Choroid plexus epithelial cell (primary cell): Measurements from ENCODE around the gene FKBP2.

Source experiments
- DNase-seq: peaks from one replicate; pipeline ENCODE4 v3.0.0-alpha.2; 2010; ENCODE audit warnings: low read depth
- H3K4me3 ChIP-seq: 2 replicates; pipeline ENCODE4 v1.5.1; 2011; ENCODE audit warnings: low read depth, mild to moderate bottlenecking, control low read depth, low read length, moderate library complexity
- TF ChIP-seq, protein P1 (sequence below): conservative IDR thresholded peaks from 2 replicates; pipeline ENCODE4 v1.5.1; 2011; ENCODE audit warnings: low read depth, mild to moderate bottlenecking, control low read depth, inconsistent platforms, low read length, moderate library complexity

FKBP2 gene

DNA sequence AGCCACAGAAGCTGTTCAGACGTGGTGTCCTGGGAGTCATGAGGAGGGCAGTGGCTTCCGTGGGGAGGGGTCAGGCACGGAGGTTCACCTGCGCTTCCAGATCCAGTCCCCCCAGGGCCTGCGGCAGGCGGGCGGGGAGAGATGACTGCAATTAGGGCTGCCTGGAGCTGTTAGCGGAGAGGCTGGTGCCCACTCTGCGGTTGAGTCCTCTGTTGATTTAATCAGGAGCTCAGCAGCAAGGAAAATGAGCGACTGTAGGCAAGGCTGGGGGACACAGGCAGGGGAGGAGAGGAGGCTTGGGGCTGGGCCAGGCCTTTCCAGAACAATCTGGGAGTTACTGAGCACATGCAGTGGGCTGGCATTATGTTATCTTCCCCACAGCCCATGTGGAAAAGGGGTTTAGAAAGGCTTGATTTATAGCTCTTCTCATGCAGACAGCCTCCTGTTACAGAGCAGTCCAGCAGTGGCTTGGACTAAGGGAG is 23.5 kb downstream of the FKBP2 start:
- DNase-seq: no peak
- H3K4me3 ChIP-seq: no peak overlapping the region
- TF ChIP-seq, protein P1, sequence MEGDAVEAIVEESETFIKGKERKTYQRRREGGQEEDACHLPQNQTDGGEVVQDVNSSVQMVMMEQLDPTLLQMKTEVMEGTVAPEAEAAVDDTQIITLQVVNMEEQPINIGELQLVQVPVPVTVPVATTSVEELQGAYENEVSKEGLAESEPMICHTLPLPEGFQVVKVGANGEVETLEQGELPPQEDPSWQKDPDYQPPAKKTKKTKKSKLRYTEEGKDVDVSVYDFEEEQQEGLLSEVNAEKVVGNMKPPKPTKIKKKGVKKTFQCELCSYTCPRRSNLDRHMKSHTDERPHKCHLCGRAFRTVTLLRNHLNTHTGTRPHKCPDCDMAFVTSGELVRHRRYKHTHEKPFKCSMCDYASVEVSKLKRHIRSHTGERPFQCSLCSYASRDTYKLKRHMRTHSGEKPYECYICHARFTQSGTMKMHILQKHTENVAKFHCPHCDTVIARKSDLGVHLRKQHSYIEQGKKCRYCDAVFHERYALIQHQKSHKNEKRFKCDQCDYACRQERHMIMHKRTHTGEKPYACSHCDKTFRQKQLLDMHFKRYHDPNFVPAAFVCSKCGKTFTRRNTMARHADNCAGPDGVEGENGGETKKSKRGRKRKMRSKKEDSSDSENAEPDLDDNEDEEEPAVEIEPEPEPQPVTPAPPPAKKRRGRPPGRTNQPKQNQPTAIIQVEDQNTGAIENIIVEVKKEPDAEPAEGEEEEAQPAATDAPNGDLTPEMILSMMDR: no peak

DNA sequence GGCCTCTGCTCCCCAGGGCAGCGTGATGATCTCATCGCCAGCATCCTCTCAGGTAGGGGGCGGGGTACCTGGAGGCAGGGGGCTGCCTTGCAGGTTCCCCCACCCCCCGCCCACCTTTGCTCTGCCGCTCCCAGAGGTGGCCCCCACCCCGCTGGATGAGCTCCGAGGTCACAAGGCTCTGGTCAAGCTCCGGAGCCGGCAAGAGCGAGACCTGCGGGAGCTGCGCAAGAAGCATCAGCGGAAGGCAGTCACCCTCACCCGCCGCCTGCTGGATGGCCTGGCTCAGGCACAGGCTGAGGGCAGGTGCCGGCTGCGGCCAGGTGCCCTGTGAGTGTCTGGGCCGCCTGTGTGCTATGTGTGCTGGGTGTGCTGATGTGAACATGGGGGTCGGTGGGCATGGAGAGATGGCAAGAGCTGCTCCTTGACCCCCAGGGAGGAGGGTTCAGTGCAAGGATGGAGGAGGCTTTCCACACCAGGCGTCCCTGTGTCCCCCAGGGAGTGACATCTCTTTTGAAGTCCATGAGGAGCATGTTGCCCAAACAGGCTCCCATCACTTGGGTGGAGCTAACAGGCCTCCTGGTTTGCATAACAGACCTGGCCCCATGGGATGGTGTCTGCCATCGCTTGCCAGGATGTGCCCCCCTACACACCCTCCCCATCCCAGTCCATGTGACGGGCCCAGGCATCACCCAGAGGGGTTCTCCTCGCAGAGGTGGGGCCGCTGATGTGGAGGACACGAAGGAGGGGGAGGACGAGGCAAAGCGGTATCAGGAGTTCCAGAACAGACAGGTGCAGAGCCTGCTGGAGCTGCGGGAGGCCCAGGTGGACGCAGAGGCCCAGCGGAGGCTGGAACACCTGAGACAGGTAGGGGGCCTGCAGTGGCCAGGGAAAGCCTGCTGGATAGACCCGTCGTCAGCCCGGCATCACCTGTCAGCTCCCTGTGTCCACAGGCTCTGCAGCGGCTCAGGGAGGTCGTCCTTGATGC is 24.6 kb downstream of the FKBP2 start:
- no peak for DNase-seq
- H3K4me3 ChIP-seq: no peak overlapping the region
- TF ChIP-seq, protein P1: no peak

DNA sequence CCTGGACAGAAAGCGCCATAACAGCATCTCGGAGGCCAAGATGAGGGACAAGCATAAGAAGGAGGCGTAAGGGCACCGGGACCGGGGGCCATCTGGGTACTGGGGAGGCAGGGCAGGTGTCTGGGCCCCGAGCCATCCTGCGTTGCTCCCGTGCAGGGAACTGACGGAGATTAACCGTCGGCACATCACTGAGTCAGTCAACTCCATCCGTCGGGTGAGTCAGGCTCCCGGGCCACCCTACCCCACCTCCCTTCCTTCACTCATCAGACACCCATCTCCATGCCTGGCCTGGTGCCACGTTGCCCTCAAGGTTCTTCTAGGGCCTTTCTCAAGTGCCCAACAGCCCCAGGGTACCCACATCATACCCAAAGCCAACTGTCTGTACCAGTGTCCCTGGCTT is 25.4 kb downstream of the FKBP2 start:
- no peak for DNase-seq
- TF ChIP-seq, protein P1: no peak
- no peak overlapping the region for H3K4me3 ChIP-seq

DNA sequence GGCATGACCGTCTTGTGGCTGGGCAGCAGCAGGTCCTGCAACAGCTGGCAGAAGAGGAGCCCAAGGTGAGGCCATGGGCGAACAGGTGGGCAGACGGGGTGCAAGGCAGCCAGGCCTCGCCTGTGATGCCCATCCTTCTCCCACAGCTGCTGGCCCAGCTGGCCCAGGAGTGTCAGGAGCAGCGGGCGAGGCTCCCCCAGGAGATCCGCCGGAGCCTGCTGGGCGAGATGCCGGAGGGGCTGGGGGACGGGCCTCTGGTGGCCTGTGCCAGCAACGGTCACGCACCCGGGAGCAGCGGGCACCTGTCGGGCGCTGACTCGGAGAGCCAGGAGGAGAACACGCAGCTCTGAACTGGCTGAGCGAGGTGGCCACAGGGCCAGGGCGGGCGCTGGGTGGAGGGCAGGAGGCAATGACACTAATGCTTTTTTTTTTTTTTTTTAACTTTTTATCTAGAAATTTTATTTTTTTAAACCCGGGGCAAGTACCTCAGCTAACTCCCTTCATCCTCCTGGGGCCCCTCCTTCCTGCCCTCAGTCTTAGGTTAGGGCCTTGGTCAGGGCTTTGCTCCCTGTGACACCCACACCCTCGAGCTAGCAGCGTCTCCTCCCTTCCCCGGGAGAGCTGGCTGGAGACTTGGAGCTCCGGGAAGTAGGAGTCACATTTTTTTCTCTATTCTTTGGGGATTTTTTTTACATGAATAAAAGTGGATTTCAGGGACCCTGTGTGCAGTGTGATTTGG is 26.5 kb downstream of the FKBP2 start:
- TF ChIP-seq, protein P1: no peak
- H3K4me3 ChIP-seq: no peak overlapping the region
- no peak for DNase-seq

DNA sequence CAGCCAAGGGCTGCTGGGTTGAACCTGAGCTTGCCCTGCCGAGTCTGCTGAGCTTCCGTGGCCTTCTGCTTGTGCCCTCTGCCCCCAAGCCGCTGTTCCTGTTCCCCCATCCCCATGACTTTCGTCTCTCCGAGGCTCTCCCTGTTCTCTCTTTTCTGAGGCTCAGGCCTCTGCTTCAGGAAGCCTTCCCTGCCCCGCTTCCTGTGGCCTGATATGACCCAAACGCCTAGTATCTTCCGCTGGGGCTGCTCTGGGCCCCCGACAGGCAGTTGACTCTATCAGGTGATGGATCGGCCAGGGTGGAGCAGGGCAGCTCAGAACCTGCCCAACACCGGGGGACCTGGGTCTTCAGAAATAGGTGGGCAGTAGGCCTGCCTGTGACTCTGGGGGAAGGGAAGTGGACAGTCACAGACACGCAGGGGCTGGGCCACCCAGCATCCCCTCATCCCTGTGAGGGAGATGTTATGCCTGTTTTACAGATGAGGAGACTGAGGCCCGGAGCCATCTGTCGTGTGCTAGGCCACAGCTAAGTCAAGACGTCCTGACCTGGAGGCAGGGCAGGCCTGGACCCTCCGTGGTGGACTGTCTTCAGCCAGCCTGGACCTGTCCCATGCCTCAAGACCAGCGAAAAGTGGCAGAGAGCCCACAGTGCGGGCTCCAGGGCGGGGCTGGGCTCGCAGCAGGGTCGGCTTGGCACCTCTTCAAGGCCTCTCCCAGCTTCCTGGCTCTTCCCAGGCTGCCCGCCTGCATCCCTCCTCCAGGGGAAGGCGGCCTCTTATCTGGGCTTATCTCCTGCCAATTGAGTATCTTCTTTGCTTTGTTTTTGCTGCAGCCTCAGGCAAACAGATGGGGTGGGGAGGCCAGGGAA is 27.4 kb downstream of the FKBP2 start:
- TF ChIP-seq, protein P1: no peak
- peak overlapping the region; percentile 70 for H3K4me3 ChIP-seq
- no peak for DNase-seq

DNA sequence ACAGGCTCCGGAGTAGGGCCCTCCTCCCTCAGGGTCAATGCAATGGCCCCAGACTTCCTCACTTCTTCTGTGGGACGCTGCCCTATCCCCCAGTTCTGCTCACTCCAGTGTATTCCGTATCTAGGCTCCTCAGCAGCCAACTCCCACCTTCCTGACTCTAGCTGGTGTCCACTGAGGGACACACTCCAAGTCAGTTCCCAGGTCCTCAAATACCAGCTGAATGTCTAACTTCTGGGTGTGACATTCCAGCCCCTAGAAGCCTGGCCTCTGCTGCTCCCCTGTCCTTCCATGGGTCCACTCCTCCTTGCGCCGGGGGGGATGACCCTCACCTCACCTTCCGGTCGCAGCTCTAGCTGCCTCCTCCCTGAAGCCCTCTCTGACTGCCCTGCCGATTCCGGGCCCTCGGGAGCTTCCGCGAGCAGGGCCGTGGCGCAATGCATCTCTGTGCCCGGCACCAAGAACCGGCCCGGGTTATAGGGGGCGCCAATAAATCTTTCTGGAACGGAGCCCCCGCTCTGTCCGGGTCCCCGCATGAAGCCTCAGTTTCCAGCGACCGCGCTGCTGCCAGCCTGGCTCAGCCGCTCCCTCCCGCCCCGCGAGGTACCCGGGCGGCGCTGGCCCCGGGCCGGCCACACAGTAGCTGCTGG is 28.1 kb downstream of the FKBP2 start:
- DNase-seq: peak; percentile 60
- H3K4me3 ChIP-seq: peak overlapping the region; percentile 70
- TF ChIP-seq, protein P1: no peak
